GM19463 (cell line): ENCODE measurements around the gene SMPD1.

Experiments used
- ATAC-seq: cut with Tn5 transposase; IDR thresholded peaks from one replicate; pipeline ENCODE4 v1.9.1; 2021; ENCODE audit warnings: mild to moderate bottlenecking, moderate library complexity; ENCODE audit not compliant: unreplicated experiment

SMPD1 gene

DNA sequence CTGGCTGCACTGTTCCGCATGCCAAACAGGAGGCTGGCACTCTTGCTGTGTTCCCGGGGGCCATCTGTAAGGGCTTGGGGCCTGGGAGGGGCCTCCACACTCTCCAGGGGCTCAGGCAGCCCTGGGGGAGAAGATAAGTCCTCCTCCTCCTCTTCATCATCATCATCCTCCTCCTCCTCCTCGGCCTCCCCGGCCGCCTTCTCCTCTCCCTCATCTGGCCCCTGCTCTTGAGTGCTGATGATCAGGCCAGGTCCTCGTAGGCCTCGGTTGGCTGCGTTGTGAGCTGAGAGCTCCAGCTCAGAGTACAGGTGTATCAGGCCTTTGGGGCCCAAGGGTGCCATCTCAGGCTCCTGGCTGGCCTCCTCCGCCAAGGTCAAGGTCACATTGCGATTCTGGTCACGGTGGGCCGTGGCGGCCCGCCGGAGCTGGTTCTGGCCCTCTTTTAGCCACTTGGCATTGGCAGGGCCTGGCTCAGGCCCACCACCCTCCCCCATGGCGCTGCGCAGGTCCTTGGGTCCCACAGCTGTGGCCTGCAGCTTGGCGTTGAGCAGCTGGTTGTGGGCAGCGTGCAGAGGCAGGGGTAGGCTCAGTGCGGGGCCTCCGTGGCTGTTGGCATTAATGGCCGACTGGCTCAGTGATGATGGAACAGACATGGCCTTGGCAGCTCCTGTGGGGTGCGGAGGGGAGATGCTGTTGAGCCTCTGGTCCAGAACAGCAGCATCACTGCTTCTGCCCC lies 20.6 kb downstream of the SMPD1 start:
- no peak for ATAC-seq

DNA sequence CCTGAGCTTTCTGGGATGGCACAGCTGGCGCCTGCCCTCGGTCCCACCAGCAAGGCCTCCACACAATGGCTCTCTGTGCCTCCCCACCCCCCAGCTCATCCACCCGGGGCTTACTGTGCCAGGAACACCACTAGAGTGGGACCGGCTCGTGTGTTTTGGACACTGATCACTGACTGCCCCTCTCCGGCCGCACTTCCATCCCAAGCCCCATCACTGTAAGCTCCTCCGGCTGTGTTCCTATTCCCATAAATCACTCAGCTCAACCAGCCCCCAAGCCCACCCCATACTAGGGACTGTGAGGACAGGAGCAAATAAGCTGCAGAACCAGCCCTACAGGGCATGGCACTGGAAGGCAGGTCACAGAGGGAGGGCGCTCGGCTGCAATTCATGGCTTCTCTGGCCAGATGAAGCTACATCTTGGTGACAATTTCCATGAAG lies 21.3 kb downstream of the SMPD1 start:
- ATAC-seq, result no peak

DNA sequence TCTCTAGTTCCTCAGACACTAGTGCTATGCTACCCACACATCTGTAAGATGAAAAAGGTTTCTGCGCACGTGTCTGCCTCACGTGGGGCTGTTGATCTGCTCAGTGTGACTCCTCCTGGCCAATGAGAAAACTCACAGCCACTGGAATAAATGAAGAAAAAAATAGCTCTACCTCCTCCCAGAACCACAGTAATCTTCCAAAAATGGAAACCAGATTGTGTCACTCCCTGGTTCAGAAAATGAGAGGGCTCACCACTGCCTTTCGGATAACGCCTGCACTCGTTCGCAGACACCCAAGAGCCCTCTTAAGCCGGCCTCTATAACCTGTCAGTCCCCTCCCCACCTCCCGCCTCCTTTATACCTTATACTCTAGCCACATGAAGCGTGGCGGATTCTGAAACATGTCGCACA lies 23.5 kb downstream of the SMPD1 start:
- ATAC-seq, result no peak

DNA sequence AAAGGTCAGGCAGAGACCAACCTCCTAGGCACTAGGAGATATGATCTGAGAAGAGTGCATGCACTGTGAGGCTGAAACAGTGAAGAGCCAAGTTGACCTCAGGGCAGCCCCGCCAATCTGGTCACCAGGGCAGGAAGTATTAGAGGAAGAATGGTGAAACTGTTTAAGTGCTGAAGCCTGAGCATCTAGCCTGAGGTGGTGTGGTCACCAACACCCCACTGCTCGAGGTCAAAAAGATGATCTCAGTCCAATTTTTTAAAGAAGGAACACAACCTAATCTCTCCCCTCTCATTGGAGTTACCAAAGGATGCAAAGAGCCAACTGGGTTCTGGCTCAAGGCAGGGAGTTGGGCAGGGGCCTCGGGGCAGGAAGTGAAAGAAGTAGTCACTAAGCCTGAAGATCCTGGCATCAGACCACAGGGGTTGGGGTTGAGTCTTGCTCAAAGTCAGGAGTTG lies 24.6 kb downstream of the SMPD1 start:
- ATAC-seq, result no peak

DNA sequence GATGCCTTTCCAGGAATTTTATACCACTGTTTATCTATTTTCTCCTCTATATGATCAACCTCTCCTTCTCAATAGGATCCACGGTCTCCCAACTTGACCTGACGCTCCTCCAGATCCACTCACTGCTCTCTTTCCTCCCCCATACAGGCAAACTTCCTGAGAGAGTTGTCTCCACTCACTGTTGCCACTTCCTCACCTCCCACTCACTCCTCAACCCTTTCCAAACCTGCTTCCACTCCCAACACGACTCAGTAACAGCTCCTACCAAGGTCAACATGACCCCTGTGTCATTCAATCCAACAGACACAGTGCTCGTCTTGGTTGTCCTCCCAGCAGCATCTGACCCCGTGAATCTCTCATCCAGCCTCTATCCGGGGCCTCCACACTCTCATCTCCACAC lies 25.5 kb downstream of the SMPD1 start:
- no peak for ATAC-seq

DNA sequence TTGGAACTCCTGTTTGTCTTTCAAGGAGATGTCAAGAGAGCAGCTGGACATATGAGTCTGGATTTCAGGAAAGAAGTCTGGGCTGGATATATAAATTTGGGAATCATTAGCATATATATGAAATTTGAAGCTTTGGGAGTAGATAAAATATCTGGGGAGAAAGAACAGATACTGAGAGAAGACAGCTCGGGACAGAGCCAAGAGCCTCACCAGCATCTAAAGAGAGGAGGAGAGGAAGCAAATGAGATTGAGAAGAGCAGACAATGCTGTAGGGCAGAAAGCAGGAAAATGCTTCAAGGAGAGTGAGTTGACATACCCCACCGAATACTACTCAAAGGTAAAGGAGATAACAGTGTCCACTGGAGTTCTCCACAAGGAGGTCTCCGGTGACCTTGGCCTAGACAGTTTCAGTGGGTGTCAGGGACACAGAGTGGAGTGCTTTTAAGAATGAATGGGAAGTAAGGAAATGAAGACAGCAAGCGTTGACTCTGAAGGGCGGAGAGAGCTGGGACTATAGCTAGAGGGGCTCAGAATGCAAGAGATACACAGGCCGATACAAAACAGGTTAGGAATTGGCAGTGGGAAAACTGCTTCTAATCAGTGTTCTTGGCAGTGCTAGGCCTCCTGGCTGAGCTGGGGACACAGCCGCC lies 27.8 kb downstream of the SMPD1 start:
- no peak for ATAC-seq

DNA sequence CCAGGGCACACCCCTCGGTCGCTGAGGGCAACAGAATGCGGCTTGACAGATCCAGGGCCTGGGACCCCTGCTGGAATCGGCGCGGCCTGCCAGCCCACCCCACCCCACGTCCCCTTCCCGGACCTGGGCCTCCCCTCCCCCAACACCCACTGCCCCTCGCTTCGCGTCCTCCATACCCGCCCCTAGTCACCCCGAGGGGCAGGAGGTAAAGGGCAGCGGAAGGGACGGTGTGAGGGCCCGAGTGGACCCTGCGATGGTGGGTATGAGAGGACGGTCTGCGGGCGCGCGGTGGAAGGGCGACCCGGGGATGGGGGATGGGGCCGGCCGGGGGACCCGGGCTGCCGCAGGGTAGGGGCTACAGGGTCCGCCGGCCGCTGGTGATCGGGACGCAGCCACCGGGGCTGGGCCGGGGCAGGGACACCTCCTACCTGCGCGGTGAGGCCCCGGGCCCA lies 28.3 kb downstream of the SMPD1 start:
- ATAC-seq, result no peak

DNA sequence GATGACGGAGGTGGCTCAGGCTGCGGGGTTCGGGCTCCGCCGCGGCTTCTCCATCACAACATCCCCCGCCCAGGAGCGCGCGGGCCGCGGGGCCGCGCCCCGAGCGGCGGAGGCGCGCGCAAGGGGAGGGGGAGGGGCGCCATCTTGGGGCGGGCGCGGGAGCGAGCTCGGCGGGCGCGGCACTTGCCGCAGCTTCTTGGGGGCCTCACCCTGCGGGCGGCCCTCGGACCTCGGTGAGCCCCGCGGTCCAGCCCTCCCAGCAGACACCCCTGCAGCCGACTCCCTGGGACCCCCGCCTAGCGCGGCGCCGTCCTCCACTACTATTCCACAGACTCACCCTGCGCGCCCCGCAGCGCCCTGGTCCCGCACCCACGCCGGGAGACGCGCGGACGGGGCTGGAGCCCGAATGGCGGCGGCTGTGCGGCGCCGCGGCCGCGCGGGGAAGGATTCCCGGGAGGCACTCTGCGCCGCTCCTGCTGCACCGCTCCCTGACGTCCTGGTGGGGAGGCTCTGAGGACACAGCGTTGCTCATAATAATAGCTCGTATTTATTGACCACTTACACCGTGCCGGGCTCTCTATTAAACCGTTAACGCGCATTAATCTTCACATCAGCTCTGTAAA lies 28.8 kb downstream of the SMPD1 start, which contains the start of gene APBB1:
Gene APBB1 (minus strand): TSS at position 86 of the 623 bp plus-strand sequence. CDS start 7,747 bp downstream, outside the sequence.
- ATAC-seq, result peak; percentile 56

DNA sequence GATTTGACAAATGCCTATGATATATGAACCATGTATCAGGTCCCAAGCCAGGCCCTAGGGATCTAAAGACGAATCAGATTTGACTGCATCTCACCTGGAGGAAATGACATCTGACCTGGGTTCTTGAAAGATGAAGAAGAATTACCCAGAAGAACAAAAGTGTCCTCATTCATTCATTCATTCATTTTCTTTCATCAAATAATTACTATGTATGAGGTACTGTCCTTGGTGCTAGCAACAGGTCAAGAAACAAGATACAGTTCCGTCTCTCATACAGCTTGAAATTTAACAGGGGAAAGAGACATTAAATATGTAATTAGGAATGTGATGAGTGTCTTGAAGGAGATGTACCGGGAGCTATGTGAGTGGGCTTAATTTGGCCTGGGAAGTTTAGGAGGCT lies 30.4 kb downstream of the SMPD1 start:
- no peak for ATAC-seq

DNA sequence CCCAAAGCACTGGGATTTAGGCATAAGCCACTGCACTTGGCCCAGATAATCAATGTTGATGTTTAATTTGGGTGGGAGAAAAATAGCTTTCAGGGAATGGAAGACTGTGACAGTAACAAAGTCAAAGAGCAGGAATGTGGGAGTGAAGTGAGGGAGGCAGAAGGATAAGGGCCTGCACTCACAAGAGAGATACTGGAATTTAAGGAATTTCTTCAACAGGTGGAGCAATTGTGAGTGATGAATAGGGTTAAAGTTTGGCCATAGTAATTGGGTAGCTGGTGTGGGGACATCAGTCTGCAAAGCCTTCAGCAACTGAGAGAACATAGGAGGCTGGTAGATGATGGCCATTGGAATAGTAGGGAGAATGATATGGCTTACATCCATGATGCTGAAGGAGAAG lies 37.2 kb downstream of the SMPD1 start:
- no peak for ATAC-seq

DNA sequence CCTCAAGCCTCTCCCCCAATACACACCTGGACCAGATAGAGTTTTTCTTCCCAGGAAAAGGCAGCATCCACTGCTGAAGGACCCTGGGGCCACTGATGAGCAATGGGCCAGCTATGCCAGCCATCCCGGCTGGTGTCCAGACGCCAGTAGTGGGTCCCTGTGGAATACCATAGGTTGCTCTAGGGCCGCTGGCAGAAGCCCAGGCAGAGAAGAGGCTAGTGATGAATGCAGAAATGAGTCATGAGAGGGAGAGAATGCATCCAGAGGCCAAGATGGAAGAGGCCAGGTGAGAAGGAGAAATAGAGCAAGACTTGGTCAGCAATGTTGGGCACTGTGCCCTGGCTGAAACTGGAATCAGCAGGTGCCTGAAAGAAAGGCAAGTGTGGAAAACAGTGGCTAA lies 41.6 kb downstream of the SMPD1 start:
- ATAC-seq, result no peak

DNA sequence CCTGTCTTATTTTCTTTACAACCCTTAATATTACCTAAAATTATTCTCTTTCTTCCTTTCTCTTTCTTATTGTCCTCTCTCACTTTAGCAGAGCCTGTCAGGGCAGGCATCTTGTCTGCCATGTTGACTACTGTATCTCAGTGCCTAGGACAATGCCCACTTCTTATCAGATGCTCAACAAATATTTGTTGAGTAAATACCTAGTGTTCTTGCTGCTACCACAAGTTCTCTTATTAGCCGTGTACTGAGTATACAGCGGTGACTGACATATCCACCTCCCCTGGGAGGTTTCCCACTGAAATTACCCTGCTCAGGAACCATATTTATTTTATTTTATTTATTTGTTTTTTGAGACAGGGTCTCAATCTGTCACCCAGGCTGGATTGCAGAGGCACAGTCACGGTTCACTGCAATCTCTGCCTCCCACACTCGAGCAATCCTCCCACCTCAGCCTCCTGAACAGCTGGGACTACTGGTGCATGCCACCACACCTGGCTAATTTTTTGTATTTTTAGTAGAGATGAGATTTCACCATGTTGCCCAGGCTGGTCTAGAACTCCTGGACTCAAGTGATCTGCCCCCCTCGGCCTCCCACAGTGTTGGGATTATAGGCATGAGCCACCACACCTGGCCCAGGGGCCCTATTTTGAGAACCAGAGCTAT lies 43.9 kb downstream of the SMPD1 start:
- ATAC-seq, result no peak

DNA sequence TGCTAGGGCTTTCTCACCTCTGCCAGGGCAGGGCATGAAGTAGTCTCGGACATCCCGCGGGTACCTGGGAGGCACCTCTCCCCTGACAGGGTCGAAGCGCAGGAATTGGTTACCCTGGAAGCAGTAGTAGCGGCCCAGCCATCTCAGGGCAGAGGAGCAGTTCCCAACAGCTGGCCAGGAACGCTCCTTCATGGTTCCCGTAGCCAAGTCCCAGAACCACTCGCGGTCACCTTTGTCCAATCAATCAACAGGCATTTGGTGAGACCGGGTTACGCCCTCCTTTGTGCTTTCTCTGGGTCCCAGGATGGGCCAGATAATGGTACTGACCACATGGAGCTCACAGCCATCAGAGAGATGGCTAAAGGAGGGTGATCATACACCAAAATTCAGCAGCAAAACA lies 47.1 kb downstream of the SMPD1 start:
- no peak for ATAC-seq

DNA sequence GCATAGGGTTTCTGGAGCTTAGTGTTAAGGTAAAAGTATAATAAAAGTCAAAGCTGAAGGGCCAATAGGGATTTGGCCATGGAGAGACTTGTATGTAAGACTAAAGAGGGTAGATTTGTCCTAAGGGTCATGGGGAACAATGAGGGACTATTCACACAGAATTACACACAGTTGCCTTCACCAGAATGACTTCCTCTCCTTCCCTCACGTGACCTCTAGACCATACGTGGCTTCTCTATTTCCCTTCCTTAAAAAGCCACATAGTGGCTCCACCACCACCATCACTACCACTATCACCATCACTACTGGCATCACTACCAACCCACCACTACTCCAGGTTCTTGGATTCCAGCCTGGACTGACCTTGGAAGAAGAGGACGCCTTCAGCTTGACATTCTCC lies 47.7 kb downstream of the SMPD1 start:
- ATAC-seq, result no peak

DNA sequence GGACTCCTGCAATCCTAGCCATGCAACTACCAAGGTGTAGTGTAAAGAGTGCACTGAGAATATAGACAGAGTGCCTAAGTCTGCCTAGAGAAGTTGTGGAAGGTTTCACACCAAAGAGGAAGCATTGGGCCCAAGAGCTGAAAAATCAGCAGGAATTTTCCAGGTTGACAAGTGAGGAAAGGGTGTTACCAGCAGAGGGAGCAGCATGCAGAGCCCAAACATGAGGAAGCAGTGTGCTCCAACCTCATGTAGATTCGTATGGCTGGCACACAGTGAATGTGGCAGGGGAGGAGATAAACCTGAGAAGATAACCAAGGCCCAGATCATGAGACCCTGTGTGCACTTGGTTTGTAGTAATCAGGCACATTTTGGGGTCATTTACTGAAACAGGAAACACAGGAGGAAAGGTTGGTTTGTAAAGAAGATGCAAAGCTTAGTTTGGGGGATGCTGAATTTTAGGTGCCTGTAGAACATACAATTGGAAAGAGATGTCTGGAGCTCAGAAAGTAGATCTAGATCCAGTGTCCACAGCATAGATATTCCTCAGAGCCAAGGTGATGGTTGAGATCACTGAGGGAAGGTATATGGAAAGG lies 48.8 kb downstream of the SMPD1 start:
- no peak for ATAC-seq

DNA sequence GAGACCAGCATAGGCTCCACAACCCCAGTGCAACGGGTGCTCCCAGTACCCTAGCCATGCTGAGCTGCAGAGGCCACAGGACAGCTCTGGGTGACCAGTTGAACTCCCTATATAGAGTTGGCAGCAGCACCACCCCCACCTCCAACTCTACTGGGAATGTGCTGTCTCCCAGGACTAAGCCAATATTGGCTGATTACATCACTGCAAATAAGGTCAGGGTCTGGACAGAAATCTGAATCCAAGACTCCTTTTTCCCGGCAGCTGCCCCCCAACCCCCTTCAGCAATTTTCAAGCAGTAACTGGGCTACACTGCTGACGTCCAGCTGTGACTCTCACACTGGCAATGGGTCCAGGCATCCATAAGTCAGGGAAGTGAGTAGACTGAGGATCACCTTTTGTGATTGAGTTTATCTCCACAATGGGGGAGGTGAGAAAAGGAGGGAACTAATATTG lies 50.7 kb downstream of the SMPD1 start, which contains the start of gene HPX:
Gene HPX (minus strand): TSS at position 82 of the 453 bp plus-strand sequence. CDS start 24 bp downstream, at position 58.
- ATAC-seq, result no peak

DNA sequence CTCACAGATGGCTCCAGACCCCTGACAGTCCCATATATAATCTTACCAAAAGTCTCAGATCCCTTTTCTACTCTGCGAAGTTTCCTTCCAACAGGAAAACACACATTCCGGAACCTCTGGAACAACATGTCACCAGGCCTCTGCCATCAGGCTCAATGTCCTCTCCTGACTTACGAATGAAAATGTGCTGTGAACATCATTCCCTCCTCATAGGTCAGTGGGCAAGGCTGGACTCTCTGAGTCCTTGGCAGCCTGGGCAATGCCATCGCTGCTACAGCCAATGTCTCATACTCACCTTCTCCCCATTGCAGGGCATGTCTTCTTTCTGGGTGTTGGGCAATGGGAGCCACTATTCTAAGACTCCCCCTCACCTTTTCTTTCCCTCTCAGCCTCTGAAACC lies 52.2 kb downstream of the SMPD1 start:
- no peak for ATAC-seq

DNA sequence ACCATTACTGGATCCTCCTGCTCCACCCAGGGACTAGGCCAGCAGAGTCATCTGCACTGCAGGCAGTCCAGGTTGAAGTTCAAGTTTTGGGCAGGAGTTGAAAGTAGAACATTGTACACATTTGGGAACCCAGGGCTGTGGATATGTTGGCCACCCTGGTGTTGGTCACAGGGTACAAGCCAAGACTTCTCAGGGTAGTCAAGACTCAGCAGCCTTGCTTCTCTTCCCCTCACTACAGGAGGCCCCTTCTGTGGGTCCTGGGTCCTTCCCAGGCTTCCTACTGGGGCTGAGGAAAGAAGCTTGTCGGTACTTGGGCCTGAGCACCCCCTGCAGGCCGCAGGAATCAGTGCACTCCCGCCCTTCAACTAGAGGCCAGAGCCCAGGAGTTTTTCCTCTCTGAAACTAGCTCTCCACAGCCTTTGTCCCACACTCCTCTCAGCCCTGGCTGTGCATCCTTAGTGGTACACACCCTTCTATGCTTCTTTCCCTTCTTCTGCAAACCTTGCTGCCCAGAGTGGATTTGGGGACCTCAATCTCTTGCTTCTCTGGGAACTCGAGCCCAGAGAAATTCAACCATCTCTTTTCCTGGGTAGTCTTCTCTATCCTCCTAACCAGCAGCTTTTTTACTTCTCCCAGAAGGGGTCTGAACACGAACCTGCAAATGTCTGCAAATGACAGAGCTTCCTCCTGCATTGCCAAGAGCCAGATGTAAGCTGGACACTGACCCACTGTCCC lies 53.2 kb downstream of the SMPD1 start:
- ATAC-seq, result peak; percentile 91
